Adipocyte (in vitro differentiated cells): ENCODE measurements around the gene JUNB.

Experiments
- DNase-seq: peaks from one replicate; pipeline ENCODE4 v3.0.0-alpha.2; 2015; ENCODE audit warnings: low read depth
- H3K27me3 ChIP-seq: replicated peaks from 2 replicates; pipeline ENCODE4 v1.7.0; 2013; ENCODE audit warnings: mild to moderate bottlenecking, low read length, moderate library complexity; ENCODE audit not compliant: control insufficient read depth, insufficient read depth
- H3K36me3 ChIP-seq: 2 replicates; pipeline ENCODE4 v1.7.0; 2013; ENCODE audit warnings: low read length, mild to moderate bottlenecking, moderate library complexity; ENCODE audit not compliant: control insufficient read depth, insufficient read depth, severe bottlenecking
- H3K4me1 ChIP-seq: 2 replicates; pipeline ENCODE4 v1.7.0; 2013; ENCODE audit warnings: mild to moderate bottlenecking, low read length, moderate library complexity; ENCODE audit not compliant: control insufficient read depth, insufficient read depth
- H3K4me3 ChIP-seq: 2 replicates; pipeline ENCODE4 v1.7.0; 2013; ENCODE audit warnings: mild to moderate bottlenecking, low read length, moderate library complexity
- H3K9ac ChIP-seq: 2 replicates; pipeline ENCODE4 v1.7.0; 2013; ENCODE audit warnings: mild to moderate bottlenecking, low read length, moderate library complexity
- H3K9me3 ChIP-seq: 2 replicates; pipeline ENCODE4 v1.7.0; 2013; ENCODE audit warnings: mild to moderate bottlenecking, low read length, moderate library complexity; ENCODE audit not compliant: control insufficient read depth

Gene JUNB

DNA sequence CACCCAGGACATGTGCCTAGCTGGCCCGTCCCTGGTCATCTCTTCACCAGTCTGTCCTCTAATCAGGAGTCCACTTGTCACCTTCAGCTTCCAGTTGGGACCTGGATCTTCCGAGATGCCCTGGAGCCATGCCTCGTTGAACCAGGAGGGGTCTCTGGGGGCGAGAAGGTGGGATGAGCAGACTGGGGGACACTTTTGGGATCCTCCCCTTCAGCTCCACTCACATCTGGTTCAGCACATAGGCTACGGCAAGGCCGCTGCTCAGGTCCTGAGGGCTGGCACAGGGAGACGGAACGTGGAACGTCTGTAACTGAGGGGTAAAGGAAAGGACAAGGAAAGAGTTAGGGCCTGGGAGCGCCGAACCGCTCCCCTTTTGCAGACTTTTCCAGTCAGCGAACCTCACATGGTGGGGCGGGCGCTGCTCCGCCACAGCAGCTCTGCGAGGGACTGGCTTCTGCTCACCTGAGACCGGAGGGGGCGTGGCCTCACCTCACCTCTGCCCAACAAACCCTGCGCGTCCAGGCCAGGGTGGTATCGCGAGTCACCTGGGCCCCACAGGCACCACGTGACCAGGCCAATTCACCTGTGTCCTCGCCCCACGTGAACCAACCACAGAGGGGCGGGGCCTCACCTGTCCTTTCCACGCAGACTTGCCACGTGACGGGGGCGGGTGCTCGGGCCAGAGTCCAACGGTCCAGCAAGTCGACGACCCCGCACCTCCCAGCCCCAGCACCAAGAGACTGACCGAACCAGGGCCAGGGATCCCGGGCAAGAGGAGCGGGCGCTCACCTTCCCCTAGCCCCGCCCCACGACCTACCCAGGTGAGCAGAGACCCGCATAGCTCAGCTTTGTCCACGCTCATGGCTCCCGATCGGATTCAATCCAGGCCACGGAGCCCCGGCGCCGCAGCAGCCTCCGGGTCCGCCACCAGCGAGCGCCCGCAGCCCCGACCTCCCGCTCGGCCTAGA is 16.4 kb upstream of the JUNB start, which contains the start of gene HOOK2:
Gene HOOK2, minus strand, starts transcription at position 965 of the 968 bp plus-strand sequence. Its CDS starts 103 bp downstream, at position 862.
- no peak for DNase-seq
- Histone ChIP-seq H3K27me3 (no peaks in the 10 kb centered on the region), H3K9ac (peak within 1 kb of the TSS; percentile 92)

DNA sequence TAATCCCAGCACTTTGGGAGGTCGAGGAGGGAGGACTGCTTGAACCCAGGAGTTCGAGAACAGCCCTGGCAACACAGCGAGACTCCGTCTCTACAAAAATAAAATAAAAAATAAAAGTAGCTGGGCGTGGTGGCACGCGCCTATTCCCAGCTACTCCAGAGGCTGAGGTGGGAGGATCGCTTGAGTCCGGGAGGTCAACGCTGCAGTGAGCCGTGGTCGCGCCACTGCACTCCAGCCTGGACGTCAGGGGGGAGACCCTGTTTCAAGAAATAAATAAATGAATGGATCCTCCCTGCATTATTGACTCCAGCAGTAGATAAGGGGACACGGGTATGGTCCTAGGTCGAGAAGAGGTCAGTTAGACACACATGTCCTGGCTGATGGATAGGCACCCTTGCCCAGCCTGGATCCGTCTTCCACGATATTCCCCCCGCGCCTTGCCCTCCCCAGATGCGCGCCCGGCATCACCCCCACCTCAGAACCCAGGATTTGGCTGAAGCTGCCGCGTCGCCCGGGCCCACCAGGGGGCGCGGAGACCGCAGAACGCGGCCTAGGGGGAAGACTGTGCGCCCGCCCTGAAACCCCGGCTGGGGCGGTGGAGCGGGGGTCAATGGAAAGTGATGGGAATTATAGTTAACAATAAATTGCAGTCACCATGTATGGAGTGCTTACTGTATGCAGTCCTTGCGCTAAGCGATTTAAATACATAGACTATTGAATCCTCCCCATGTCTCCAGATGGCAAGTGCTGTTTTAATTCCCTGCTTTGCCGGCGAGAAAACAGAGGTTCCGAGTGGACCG is 13.9 kb upstream of the JUNB start:
- no peaks in the 10 kb centered on the region for H3K9me3 ChIP-seq
- peak; percentile 95 for DNase-seq
- no peaks in the 10 kb centered on the region for H3K36me3 ChIP-seq
- peaks cover 60% of the 10 kb centered on the region for H3K4me1 ChIP-seq
- H3K9ac ChIP-seq = peak overlapping the region; percentile 92
- H3K4me3 ChIP-seq = peak overlapping the region; percentile 83
- H3K27me3 ChIP-seq = no peaks in the 10 kb centered on the region

More for the DNA sequence above, 16.4 kb upstream of the JUNB start, which contains the start of gene HOOK2:
- H3K9me3 ChIP-seq = no peaks in the 10 kb centered on the region
- peaks cover 8% of the 10 kb centered on the region for H3K36me3 ChIP-seq
- peaks cover 59% of the 10 kb centered on the region for H3K4me1 ChIP-seq
- peak within 1 kb of the TSS; percentile 90 for H3K4me3 ChIP-seq

DNA sequence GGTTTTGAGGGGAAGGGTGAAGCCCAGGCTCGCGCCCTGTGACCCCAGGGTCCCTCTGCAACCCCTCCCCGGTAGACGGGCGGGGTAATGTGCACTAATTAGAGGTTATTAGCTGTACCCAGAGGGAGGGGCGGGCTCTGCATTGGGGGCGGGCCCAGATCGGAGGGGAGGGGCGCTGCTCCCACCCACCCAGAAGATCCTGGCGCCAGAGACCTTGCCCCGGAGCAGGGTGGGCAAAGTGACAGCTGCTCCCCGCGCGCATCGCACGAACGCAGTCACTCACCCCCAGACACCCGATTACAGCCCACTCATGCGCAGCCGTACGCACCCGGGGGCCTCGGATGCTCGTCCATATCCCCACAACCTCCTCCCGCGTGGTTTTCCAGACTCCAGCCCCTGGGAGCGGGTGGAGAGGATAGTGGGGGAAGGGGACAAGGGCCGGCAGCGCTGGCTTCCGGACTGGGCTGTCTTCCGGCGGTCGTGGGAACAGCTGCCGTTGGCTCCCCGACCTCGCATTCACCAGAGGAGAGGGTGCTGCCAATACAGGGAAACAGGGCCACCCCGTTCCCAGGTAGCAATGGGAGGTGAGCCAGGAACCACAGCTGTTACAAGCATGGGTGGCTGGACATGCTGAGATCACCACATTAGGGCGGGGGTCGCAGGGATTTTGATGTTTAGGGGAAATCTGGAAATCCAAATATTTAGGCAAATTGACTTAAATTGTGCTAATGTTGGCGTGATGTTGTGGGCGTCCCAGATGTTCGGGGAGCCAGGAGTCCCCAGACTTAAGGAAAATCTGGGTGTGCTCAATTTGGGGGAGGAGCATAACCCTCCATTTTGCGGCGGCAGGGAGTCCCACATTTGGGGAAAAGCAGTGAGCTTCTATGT is 13.0 kb upstream of the JUNB start:
- peak overlapping the region; percentile 92 for H3K9ac ChIP-seq
- H3K4me3 ChIP-seq = peak overlapping the region; percentile 83
- DNase-seq = peak; percentile 85
- H3K27me3 ChIP-seq = no peaks in the 10 kb centered on the region
- no peaks in the 10 kb centered on the region for H3K36me3 ChIP-seq
- H3K9me3 ChIP-seq = no peaks in the 10 kb centered on the region
- H3K4me1 ChIP-seq = peaks cover 57% of the 10 kb centered on the region

DNA sequence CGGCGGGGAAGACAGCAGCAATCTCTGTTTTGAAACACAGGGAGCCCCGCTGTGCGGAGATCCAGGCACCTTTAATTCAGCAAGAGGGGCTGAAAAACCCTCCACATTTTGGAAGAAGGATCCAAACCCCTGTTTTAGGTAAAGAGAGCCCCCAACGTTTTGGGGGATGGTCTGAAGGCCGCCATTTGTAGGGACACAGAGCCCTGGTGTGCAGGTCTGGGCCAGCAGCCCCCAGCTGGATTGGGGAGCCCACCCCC is 12.5 kb upstream of the JUNB start:
- Histone ChIP-seq H3K4me3 (peak overlapping the region; percentile 83), H3K4me1 (peaks cover 56% of the 10 kb centered on the region), H3K36me3 (no peaks in the 10 kb centered on the region), H3K27me3 (no peaks in the 10 kb centered on the region), H3K9ac (peak overlapping the region; percentile 92), H3K9me3 (no peaks in the 10 kb centered on the region)
- no peak for DNase-seq

DNA sequence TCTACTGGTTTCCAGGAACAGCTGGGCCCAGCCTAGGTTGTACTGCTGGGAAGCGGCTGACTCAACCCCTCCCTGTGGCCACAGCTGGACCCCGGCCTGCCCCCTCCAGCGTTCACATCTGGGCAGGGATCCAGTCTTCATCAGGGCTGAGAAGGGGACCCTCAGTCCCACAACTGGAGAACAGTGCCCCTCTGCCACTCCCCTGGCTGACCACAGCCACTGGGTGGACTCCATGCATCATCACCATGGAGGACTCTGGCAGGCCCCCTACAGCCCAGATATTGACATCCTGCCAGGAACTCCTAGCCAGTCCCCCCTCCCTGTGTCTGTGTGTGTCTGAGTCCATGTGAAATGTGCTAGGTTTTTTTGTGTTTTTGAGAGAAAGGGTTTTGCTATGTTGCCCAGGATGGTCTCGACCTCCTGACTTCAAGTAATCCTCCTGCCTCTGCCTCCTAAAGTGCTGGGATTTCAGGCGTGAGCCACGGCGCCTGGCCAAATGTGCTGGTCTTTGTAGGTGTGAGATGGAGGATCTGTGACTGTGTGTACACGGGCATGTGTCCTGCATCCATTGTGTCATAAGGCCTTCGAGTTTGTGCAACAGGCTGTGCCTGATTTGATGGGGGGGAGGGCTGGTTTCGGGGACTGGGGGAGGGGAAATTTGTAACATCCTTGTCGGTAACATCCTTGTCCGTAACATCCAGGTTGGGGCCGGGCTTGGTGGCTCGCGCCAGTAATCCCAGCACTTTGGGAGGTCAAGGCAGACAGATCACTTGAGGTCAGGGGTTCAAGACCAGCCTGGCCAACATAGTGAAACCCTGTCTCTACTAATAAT is 11.9 kb upstream of the JUNB start:
- peak overlapping the region; percentile 83 for H3K4me3 ChIP-seq
- H3K4me1 ChIP-seq = peaks cover 50% of the 10 kb centered on the region
- H3K9ac ChIP-seq = peak overlapping the region; percentile 92
- H3K36me3 ChIP-seq = no peaks in the 10 kb centered on the region
- no peaks in the 10 kb centered on the region for H3K27me3 ChIP-seq
- DNase-seq = peak; percentile 87
- H3K9me3 ChIP-seq = no peaks in the 10 kb centered on the region

DNA sequence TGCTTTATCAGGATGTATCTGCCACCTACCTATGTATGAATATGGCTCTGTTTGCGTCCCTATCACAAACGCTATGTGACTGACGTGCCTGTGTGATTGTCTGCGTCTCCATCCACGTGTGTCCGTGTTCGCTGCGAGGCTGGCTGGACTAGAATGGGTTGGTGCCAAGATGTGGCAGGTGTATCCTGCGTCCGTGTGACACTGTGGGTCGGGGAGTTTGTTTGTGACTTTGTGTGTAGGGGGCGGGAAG is 9.2 kb upstream of the JUNB start:
- Histone ChIP-seq H3K4me3 (peak overlapping the region; percentile 80), H3K36me3 (no peaks in the 10 kb centered on the region)

DNA sequence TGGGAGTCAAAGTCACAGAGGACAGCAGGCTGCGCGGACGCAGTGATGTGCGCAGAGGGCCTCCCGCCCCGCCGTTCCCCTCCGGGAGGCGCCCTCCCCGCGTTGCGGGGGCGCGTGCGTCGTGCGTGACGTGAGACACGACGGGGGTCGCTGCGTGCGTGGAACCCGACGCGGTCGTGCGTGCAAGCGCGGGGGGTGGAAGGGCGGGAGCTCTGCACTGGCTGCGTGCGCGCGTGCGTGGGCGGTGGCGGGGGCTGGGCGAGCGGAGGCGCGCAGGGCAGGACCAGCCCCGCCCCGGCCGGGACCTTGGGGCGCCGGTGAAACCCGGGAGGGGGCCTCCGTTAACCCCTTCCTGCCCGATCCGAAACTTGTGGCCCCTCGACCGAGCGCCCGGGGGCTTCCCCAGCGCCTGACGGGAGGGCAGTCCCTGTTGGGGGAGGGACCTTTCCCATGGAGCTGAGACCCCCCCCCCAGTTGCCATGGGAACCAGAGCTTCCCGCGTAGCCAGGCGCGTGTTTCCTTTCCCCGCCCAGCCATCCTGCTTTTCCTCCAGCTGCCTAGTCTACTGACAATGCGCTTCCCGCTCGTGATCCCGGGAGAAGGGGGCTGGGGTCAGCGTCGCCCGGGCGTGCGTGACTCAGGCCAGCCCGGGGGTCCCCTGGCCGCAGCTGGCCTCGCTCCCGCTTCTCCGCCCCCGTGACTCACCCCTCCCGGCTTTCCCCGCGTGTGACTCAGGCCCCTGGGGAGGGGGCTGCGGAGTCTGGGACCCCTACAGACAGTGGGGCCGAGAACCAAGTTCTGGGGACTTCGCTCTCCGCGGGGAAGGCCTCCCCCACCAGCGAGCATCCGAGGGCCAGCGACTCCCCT is 8.6 kb upstream of the JUNB start:
- H3K9me3 ChIP-seq = no peaks in the 10 kb centered on the region
- peak overlapping the region; percentile 80 for H3K4me3 ChIP-seq
- H3K27me3 ChIP-seq = no peaks in the 10 kb centered on the region
- peaks cover 59% of the 10 kb centered on the region for H3K4me1 ChIP-seq
- peak; percentile 89 for DNase-seq
- H3K36me3 ChIP-seq = no peaks in the 10 kb centered on the region
- H3K9ac ChIP-seq = peak overlapping the region; percentile 87

More for the DNA sequence above, 9.2 kb upstream of the JUNB start:
- Histone ChIP-seq H3K4me1 (peaks cover 58% of the 10 kb centered on the region), H3K9ac (peak overlapping the region; percentile 87), H3K9me3 (no peaks in the 10 kb centered on the region), H3K27me3 (no peaks in the 10 kb centered on the region)
- DNase-seq = no peak

DNA sequence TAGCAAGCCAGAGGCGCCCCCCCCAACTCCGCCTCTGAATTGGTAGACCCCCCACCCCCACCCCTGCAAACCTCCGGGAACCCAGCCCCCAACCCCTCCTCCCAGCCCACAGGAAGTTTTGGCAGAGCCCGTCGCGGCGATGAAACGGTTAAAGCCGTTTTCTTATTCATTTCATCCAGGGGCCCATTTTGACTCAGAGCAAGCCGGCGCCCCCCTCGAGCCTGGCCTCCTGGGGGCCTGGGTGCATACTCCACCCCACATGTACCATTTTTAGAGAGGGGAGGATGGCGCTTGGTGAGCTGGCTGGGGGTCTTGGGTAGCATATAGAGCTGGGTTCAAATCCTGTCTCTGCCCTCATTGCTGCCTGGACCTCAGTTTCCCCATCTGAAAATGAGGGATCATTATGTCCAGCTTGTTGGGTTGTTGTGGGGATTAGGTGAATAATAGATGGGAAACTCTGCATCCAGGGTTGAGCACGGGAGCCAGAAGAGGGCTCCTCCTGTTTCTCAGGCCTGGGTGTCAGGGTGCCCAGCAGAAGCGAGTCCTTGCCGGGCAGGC is 7.9 kb upstream of the JUNB start:
- Histone ChIP-seq H3K27me3 (no peaks in the 10 kb centered on the region), H3K9me3 (no peaks in the 10 kb centered on the region), H3K9ac (peak overlapping the region; percentile 87), H3K36me3 (no peaks in the 10 kb centered on the region), H3K4me3 (no peak overlapping the region), H3K4me1 (peaks cover 60% of the 10 kb centered on the region)
- DNase-seq = no peak

DNA sequence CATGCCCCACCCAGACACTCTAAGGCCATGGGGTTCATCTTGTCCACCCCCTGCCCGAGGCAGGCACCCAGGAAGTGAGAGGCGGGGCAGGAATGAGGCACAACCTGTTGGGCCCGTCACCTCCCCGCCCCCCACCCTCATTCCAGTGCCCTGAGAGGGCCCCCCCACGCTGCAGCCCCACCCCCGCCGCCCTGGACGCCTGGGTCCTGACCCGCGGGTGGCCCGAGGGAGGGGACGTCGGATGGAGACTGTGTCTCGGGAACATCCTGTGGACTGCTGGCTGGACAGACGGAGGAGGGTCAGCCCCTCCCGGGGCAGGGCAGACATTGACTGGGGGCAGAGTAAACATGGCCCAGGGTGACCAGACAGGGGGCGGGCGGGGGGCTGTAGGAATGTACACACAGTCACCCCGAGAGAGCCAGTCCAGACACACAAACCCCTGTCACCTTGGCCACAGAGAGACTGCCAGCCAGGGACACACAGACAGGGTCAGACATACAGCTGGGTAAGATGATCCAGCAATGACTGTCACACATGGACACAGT is 7.4 kb upstream of the JUNB start:
- Histone ChIP-seq H3K9ac (peak overlapping the region; percentile 68), H3K27me3 (no peaks in the 10 kb centered on the region), H3K9me3 (no peaks in the 10 kb centered on the region), H3K36me3 (no peaks in the 10 kb centered on the region), H3K4me1 (peaks cover 60% of the 10 kb centered on the region), H3K4me3 (no peak overlapping the region)
- peak; percentile 45 for DNase-seq
